Uterine smooth muscle cell (primary cell): ENCODE results near the gene ARHGAP35. TPM values are rescaled to one million over a fixed set of nuclear protein-coding genes. Genes with fewer than 3 reads are reported as not detected.

ENCODE experiments used
- total RNA-seq: library from RNA; depleted of rRNA; stranded (reverse); fragments of >200 nt; gene quantifications from 2 replicates; pipeline ENCODE4 v1.2.3, GENCODE V29; 2014

The ARHGAP35 gene
- 39.3 and 58.6 TPM in 2 replicates for total RNA-seq

DNA sequence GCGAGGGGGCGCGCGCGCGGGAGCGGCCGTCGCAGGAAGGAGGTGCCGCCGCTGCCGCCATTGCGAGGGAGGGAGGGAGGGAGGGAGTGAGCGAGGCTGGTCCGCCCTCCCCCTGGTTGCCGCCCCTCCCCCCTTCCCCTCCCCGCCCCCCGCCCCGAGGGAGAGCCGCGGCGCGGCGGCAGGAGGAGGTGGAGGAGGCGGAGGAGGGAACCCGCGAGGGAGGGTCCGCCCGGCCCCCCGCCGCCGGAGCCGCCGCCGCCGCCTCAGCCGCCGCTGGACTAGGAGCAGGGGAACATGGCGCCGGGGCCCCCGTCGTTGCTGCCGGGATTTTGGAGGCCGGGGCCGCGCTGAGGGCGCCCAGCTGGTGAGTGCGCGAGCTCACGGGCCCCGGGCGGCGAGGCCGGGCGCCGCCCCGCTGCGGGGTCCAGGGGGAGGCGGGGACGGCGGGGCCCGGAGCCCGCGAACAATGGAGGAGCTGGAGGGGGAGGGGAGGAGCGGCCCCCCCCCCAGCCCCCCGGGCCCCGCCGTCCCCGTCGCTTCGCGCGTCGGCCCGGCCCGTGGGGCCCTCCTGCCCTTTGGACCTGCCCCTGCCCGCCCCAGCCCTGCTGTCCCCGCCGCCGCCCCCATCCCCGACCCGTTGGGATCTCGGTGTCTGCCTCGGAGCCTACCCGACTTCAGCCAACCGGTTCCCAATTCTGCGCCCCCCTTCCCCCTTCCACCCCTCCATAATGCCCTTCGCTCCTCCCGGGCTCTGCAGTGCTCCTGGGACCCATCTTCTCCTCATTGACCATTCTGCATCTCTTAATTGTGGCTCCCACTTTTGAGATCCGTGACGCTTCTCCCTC is at the start of gene ARHGAP35:
Gene ARHGAP35 (plus strand): TSS at position 152 of the 845 bp plus-strand sequence. CDS start 57,679 bp downstream, outside the sequence.

DNA sequence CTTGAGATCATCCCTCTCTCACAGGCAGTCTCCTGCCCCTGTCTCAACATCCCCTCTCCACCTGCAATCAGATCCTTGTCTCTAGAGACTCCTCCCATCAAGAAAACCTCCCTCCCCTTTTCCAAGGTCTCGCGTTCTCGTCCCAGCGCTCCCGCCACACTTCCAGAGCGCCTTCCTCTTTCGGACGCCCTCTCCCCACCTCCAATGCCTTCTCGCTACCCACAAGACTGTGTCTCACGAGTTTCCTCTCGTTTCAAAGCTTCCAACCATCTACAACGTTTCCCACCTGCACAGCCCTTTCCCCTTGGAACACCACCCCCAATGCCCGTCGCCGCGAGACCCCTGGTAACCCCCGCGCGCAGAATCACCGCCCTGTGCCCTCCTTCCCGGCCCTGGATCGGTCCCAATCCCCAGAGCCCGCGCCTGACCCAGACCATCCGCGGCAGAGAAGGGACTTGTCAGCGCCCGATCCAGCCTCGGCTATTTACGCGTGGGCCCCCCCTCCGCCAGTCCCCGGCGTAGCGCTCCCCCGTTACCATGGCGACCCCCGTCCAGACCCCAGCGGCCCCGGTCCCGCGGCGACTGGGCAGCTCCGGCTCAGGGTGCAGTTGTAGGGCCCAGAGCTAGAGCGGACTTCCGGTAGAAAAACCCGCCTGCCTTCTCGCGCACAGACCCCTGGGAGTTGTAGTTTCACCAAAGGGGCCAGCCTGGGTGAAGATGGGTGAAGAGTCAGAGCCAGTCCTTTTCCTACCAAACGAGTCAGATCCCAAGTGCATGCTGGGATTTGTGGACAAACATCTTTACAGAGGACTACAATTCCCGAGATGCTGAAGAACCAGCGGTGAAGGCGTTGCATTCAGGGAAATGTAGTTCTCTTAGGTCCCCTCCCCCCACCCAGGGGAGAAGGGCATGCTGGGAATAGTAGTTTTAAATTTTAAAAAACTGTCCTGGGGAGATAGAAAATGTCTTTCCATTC is 10.3 kb upstream of the ARHGAP35 start, which contains the start of gene AP2S1:
Gene AP2S1 (minus strand): TSS at position 619 of the 976 bp plus-strand sequence. CDS start 80 bp downstream, at position 539.

Other genes starting within 250 kb of the ARHGAP35 start
- 3.7 and 6.2 TPM in 2 replicates for gene PTGIR, start 235.9 kb upstream of the ARHGAP35 start, total RNA-seq
- not detected in 2 replicates for gene GNG8, start 224.8 kb upstream of the ARHGAP35 start, total RNA-seq
- gene DACT3, start 199.8 kb upstream of the ARHGAP35 start, total RNA-seq: 6.2 and 8.0 TPM in 2 replicates
- gene PRKD2, start 143.9 kb upstream of the ARHGAP35 start, total RNA-seq: 14.7 and 21.6 TPM in 2 replicates
- gene FKRP, start 114.9 kb upstream of the ARHGAP35 start, total RNA-seq: 25.7 and 27.2 TPM in 2 replicates
- 54.5 and 62.4 TPM in 2 replicates for gene STRN4, start 114.5 kb upstream of the ARHGAP35 start, total RNA-seq
- gene SLC1A5, start 72.4 kb upstream of the ARHGAP35 start, total RNA-seq: 213 and 333 TPM in 2 replicates
- gene AP2S1, start 10.2 kb upstream of the ARHGAP35 start, total RNA-seq: 124 and 142 TPM in 2 replicates
- 0.33 and 0.50 TPM in 2 replicates for gene NPAS1, start 158.8 kb downstream of the ARHGAP35 start, total RNA-seq
- gene TMEM160, start 187.6 kb downstream of the ARHGAP35 start, total RNA-seq: 19.1 and 23.7 TPM in 2 replicates